Activated T-helper 1 cell treated with Interleukin-2 at 50 U/mL for 16 hours (primary cell): ENCODE data around the gene ANAPC2.

Experiments used
- DNase-seq: peaks from one replicate; pipeline ENCODE4 v3.0.0-alpha.2; 2020; ENCODE audit warnings: low read depth

Gene ANAPC2

DNA sequence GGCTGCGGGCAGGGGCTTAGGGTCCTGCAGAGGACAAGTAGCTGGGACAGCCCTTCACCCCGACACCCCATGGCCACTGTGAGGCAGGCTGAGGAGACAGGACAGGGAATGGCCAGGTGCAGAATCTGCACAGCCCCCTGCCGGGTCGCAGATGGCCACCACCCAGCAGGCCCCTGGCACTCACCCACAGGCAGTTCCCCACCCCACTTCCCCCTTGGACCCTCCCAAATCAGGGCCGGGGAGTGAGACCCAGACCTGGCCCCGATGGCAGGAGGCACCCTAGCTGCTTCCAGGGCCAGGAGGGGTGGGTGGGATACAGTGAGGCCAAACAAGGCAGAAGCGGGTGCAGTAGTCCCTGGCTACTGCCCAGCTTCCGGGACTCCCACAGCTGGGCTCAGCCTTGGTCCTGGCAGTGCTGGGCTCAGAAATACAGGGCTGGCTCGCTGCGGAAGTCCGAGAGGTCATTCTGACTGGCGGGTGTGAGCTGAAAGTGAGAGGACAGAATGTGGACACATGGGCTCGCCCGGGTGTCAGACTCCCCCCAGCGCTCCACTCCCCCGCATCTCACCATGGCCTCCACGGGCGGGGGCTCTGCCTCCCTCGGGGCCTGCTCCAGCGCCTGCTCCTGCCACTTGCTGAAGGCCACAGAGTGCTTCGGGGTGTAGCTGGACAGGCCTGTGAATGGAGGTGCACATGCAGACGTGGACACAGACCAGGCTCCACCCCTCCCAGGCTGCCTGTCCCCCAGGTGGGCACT, 3.5 kb upstream of the ANAPC2 start:
- no peak for DNase-seq

DNA sequence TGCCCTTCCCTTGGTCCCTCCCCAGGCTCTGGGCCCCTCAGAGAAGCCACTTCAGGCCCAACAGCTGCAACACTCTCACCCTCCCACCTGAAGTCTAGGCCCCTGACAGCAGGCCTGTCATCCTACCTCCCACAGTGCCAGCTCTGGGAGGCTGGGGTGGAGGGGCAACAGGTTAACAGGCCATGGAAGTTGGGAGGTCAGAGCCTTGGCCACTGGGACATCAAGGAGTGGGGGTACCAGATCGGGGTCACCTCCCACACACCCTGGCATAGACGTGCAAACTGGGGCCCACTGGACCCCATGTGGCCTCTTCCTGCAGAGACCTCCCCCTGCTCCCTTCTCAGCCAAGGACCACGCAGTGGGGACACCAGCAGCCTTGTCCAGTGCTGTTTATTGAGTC, 2.9 kb upstream of the ANAPC2 start:
- DNase-seq: no peak

DNA sequence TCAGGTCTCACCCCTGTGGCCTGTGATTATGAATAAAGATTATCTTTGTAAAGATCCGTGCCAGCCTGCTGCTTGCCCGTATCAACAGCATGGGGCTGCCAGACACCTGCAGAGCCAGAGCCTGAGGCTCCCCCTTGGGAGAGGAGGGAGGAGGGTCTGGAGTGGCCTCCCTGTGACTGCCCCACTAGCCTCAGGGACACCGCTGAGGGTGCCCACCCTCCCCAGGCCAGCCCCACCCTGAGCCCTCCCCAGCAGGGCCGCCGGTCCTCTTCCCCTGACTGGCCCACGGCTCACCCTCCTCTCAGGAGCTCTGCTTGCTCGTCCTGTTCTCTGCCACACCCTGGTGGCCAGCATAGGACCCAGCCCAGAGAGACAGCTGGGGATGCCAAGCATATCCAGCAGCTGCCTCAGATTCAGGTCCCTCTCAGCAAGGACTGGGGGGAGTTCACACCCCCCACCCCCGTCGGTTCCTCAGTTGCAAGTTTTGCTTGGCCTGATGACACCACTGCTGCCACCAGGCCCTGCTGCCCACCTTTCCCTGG, 2.0 kb upstream of the ANAPC2 start:
- DNase-seq: no peak

DNA sequence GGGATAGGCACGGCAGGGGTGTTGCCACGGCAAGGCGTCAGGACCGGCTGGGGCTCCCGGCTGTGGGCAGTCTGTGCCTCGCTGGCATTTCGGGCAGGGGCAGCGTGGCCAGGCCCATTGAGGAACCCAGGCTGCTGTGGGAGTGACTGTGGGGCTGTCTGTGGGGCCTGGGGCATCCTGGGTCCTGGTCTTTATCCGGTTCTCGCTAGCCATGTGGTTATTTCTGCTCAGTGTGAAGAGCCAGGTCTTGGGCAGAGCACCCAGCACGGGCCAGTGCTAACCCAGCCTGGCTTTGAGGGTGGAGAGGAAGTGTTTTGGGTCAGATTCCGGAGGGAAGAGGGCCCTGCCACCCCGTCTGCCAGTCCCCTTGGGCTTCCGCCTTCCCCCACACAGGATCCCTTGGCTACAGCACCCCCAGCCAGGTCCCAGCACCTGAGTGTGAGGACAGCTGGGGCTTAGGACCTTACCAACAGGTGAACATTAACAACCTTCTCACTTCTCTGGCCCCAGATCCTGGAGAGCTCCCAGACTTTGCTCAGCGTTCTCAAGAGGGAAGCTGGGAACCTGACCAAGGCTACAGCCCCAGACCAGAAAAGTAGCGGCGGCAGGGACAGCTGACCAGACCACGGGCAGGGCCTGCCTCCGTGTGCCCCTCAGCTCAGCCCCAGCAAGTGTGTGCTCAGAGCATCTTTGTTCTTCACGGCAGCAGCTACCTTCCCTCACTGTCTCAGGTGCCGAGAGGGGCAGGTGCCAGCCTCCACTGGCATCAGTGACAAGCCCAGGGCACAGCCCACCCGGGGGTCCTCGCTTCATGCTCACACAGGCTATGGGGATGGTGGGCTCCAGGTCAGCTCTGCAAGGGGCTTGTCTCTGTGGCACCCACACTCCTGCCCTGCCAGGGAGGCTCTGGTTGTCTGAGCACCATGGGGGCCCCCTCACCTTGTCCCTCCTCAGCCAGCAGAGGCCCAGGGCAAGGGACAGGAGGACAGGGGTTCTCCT, 1.2 kb upstream of the ANAPC2 start:
- DNase-seq: no peak

DNA sequence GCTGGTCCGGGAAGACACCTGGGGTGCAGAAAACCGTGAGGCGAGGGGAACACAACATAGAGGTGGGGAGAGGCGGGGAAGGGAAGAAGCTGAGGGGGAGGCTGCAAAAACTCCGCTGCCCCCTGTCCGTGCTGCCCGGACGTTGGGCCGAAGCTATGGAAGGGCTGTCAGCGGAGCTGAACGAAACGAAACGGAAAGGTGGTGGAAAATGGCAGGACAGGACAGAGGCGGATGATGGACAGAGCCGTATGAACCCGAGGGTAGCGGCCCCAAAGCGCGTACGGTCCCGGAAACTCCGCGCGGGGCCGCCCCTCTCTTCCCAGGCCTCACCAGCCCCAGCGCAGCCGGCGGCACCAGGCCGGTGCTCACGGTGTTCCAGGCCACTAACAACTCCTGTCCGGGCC, 272 bp downstream of the ANAPC2 start:
- no peak for DNase-seq

DNA sequence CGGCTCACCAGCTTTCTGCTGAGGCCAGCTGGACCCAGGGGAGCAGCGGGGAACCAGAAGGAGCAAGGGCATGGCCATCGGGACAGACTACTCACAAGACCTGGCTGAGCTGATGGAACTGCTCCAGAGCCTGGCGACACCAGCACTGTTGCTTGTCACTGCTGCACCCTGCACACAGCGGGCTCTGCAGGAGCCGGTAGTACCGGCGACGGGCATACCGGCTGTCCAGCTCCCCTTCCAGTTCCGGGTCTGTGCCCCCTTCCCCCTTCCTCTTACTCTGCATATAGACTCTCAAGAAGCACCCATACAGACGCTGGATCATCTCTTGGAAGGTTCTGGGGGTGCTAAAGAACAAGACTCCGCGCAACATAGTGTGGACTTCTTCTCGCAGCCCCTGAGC, 974 bp downstream of the ANAPC2 start:
- DNase-seq: no peak

DNA sequence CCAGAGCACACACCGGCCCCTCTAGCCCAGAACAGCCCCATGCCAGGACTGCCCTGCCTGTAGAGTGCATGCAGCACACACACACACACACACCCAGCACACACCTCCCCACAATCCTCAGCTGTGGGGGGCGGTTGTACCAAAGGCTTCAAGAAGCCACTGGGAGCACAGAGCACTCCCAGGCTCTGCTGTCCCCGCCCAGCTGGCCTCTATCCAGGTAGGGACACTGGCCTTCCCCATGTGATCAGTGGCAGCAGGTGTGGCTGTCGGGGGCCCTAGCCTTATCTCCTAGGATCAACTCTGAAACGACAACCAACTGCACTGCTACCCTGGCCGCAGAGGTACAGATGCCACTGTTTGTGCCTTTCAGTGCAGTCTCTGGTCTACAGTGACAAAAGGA, 2.0 kb downstream of the ANAPC2 start:
- no peak for DNase-seq

DNA sequence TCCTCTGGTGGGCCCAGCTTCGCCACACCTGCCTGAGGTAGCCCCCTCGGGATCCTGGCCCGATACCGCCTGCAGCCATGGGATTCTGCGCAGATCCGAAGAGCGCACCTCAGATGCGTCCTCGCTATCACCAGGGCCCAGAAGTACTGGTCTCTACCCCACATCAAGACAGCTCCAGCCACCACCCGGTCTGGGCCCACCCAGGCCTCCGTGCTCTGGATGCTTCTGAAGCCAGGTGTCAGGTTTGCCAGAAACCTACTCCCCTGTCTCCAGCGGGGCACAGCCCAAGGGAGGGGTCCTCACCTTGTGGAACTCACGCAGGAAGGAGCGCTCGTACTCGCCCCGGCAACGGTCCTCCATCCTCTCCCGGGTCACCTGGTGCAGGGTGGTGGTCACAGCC, 2.4 kb downstream of the ANAPC2 start:
- no peak for DNase-seq

DNA sequence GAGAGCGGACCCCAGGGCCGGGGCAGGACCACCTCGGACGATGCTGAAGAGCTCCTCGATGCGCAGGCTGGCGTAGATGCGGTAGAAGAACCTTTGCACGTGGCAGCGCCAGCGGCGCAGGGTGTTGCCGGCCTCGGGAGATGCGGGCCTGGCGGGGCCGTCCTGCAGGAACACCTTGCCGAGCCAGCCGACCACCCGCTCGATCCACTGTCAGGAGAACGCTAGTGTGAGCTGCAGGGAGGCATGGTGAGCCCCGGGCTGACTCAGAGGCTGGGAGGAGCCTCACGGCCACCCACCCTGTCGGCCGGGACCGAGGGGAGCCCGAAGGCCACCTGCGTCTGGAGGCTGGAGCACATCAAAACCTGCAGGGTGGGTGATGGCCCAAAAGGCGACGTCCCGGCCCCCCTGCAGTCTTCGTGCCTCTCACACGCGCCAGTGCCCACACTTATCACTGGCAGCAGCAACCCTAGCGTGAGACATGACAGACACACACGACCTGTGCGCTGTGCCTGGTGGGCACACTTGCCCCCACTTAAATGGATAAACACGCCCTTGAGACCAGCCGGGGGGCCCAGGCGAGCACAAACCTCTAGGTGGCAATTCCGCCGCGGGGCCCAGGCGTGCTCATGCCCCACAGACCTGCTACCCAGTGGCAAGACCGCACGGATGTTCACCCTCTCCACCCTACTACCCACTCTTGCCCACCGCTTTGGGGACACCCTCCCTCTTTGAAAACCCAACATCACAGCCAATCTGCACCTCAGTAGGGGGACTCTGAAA, 3.3 kb downstream of the ANAPC2 start:
- no peak for DNase-seq

DNA sequence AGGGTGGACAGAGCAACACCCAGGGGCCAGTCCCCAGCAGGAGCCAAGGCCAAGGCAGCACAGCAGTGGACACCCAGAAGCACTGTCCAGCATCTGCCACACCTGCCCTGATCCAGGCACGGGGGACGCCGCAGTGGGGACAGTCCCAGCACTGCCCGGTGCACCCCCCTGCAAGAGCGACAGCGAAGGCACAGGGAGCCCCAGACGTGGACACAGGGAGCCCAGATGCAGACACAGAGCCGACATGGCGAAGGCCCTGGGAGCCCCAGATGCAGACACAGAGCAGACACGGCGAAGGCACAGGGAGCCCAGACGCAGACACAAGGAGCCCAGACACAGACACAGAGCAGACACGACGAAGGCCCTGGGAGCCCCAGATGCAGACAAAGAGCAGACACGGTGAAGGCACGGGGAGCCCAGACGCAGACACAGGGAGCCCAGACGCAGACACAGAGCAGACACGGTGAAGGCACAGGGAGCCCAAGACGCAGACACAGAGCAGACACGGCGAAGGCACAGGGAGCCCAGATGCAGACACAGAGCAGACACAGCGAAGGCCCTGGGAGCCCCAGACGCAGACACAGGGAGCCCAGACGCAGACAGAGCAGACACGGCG, 4.3 kb downstream of the ANAPC2 start:
- DNase-seq: no peak

DNA sequence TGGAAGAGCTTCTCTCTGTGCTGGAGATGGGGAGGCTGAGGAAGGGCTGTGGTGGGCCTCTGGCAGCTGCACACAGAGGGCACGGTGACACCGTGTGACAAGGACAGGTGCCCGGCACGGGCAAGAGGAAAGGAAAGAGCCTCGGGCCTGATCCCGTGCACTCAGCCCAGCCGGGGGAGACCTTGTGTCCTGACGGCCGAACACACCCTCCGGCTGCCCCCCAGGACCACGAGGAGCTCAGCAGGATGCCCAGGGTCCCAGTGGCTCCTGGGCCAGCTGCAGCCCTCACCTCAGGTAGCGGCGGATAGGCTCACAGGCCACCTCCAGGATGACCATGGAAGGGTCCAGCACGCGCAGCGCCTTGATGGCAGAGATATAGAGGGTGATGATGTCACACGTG, 5.5 kb downstream of the ANAPC2 start:
- DNase-seq: no peak

DNA sequence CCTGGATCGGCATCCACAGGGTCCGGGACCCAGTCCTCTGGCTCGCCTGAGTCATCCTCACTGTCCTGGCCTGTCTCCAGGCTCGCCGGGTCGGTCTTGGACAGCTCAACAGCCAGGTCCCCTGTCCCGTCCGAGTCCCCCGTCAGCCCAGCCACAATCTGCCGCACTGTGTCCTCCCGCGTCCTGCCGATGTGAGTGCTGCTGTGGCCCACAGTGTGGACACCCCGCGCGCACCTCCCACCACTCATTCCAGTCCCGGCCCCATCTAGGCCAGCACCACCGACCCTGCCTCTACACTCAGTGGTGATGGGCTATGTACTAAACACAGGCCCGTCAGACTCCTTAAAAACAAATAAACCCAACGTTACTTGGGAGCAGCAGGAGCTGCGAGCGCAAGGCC, 6.7 kb downstream of the ANAPC2 start:
- no peak for DNase-seq

DNA sequence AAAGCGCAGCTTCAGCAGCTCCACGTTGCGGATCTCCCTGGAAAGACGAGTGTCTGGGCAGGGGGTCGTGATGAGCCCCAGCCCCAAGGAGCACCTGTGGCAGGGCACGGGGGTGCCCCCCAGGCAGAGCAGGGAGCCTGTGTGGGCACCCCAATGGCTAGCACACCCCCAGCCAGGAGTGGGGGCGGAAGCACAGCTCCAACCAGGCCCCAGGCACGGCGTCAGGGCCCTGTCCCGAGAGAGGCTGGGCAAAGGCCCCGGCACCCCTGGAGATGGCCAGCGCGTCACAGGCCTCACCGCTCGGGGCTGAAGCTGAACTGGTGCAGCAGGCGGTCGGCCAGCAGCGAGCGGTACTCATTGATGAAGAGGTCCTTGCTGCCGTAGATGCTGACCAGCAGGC, 7.9 kb downstream of the ANAPC2 start:
- DNase-seq: no peak

DNA sequence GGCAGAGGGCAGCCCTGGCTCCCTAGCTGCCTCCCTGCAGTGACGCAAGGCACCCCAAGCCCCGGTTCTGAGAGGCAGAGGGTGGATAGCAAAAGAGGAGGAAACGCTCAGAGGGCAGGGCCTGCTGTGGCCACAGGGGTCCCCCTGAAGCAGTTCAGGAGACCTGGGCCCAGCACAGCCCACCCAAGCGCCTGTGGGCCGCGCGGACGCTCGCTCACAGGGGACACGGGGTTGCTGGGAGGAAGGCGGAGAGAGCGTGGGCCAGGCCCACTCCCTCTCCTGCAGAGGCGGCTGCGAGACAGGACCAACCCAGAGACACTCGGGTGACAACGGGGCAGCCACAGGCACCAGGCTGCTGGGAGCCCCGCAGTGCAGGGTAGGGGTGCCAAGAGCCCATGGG, 8.6 kb downstream of the ANAPC2 start:
- DNase-seq: no peak

DNA sequence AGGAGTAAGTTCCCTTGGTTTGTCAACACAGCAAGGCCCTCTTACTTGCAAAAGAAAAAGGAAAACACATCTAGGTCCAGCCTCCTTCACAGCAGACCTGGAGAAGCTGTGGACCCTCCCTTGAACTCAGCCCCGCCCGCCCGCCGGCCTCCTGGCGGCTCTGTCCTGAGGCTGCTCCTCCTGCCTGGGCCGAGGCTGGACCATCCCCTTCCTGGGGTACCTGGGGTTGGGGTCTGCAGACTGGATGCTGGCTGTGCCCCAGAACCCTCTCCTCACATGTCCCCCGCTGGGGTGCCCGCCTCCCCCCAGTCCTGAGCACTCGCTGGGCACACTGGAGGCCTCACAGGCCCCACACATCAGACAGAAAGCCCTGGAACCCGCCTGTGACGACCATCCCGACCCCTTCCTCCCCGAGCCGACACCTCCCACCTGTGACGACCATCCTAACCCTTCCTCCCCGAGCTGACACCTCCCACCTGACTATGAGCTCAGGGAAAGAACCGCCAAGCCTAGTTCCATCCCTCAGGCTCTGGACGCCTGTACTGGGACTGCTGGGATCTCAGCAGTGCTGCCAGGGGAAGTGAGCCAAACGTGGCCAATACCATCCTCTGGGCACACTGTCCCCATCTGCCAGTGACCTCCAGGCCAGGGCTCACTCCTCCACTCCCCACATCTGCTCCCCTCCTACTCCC, 9.3 kb downstream of the ANAPC2 start:
- DNase-seq: no peak

DNA sequence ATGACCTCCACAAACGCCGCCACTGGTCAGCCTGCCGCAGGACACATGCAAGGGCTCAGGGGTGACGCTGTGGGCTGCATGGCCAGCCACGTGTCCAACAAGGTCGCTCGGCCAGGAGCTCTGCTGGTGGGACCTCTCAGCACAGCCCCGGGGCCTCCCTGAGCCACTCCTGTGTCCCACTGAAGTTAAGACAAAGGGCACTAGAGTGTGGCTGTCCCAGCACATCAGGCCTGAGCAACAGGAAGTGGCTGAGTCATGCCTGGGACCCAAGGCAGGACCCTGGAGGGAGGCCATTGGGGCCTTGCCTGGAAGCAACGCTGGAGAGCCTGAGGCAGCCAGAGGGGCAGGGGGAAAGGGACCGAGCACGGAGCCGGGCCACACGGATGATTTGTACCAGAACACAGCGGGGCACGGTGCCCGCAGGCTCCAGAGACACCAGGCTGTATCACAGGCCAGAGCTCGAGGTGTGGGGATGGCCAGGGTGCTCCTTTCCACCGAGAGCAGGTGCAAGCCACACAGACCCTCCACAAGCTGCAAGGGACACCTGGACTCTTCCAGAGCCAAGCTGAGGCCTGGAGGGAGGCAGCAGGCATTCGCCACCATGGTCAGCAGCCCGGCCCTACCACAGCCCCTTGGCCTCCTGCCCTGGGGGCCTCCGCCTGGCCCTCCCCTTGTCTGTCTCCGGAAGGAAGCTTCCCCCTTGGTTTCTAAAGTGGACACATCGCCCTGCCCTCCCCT, 10.0 kb downstream of the ANAPC2 start:
- DNase-seq: no peak

DNA sequence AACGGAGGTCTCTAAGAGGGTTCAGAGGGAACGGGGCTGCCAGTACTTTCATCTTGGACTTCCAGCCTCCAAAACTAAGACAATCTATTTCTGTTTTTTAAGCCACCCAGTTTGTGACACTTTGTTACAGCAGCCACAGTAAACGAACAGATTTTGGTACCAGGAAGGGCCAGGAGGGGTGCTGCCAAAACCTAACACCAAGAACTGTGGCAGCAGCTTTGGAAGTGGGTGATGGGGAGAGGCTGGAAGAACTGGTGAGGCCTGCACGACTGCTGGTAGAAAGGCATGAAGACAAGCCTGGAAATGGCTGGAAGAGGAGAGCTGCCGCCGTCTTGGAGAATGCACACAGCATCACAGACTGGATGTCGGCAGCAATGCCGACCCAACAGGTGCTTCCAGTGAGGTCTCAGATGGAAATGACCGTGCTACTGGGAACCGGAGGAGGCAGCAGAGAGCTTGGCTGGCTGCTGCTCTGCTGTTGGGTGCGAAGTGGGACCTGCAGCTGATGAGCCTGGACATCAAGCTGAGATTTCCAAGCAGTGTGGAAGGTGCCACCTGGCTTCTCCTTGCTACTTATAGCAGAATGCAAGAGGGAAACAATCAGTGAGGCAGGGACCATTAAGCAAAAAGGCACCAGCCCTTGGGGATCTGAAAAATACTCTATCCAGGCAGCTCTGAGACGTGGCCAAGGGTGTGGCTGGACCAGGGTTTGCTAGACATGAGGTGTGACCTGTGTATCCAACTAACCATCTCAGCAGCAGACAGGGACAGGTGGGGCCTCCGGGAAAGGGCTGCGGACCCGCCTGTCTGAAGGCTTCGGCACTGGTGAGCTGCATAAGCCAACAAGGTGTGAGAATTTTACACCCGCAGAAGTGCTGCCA, 11.8 kb downstream of the ANAPC2 start:
- DNase-seq: no peak

DNA sequence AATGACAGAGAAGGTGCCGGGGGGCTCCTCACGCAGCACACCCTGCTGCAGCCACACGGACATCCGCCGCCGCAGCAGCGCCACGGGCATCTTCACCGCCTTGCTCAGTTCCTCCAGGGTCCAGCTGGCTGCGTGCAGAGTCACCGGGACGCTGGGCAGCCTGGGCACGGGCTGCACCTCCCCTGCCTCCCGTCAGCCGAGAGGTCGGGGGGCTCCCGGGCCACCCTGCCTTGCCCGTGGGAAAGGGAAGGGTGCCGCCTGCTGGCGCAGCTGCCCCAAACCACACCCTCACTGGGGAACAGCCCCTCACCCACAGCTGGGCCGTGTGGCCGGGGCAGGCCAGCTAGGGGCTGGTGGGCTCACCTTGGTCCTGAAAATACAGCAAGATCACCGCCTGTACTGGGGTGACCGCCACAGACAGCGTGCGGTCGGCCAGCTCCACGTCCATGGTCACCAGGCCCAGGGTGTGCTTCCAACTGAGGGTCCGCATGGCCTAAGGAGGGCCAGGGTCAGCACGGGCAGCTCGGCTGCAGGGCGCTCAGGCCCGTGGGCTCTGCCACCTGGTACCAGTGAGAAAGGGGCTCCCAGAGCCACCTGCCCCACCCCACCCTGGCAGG, 12.9 kb downstream of the ANAPC2 start:
- DNase-seq: no peak

DNA sequence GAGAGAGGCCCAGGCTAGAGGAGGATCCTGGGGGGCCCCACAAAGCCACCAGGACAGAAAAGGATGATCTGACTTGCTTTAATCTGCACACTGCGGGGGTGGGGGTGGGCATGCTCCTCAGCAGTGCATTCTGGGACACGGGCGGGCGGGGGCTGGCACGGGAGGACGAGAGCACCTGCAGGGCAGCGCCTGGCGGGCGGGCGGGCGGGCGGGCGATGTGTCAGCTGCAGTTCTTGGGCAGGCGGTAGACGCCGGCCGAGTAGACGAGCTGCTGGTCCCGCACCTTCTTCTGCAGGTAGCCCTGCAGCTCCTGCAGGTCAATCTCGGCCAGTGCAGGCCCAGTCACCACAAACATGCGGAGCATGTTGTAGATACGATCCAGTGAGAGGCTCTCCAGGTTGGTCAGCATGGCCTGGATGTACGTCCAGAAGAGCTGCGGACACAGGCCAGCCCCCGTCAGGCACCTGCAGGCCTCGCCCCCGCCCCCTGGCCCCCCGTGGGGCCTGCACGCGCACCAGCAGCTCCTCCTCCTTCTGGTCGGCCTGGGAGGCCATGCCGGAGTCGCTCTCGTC, 13.6 kb downstream of the ANAPC2 start:
- no peak for DNase-seq
